GM12872 (cell line): ENCODE results near the gene CELF1.

Experiments
- CTCF ChIP-seq: IDR thresholded peaks from 3 replicates; pipeline ENCODE4 v1.5.1; 2011; ENCODE audit warnings: low read depth, mild to moderate bottlenecking, low read length, moderate library complexity; ENCODE audit not compliant: insufficient read depth

Gene CELF1

GRCh38 chr11:47529951-47530350 lies 23.0 kb downstream of the CELF1 start:
- no peak for TF ChIP-seq CTCF

GRCh38 chr11:47527186-47527585 lies 25.7 kb downstream of the CELF1 start:
- TF ChIP-seq CTCF, result no peak

- TF ChIP-seq CTCF, result no peak
Observed at GRCh38 chr11:47524291-47524874, 28.5 kb downstream of the CELF1 start.

- no peak for TF ChIP-seq CTCF
Observed at GRCh38 chr11:47523490-47524225, 29.3 kb downstream of the CELF1 start.

- no peak for TF ChIP-seq CTCF
Observed at GRCh38 chr11:47518212-47518964, 34.5 kb downstream of the CELF1 start.

- TF ChIP-seq CTCF, result no peak
Observed at GRCh38 chr11:47516984-47517853, 35.7 kb downstream of the CELF1 start.

- no peak for TF ChIP-seq CTCF
Observed at GRCh38 chr11:47516155-47516554, 36.8 kb downstream of the CELF1 start.
